ENCODE data around the gene NR3C2. TPM values are rescaled to one million over a fixed set of nuclear protein-coding genes. Genes with fewer than 3 reads are reported as not detected.

Gene NR3C2
- total RNA-seq, 1 experiment from 2014 or later: 14.2 TPM

GRCh38 chr4:148229798-148230197, 212.4 kb downstream of the NR3C2 start:
- Mint-ChIP-seq H3K4me1 (ENCODE audit: low read depth, unreplicated experiment) (no peaks in the 10 kb centered on the region), H3K9me3 (ENCODE audit: low read depth, unreplicated experiment) (no peaks in the 10 kb centered on the region), H3K4me3 (ENCODE audit: low read depth, unreplicated experiment) (no peak overlapping the region), H3K36me3 (ENCODE audit: insufficient read depth, unreplicated experiment) (no peaks in the 10 kb centered on the region), H3K27ac (ENCODE audit: unreplicated experiment) (no peak overlapping the region), H3K27me3 (ENCODE audit: unreplicated experiment) (no peaks in the 10 kb centered on the region)
- TF ChIP-seq CTCF (IDR thresholded peaks at IDR 0.05; ENCODE audit: unreplicated experiment): no peak
- intact Hi-C loops (cut with micrococcal nuclease; ENCODE audit: unreplicated experiment): no loop called here
- DNase-seq: no peak
- BruUV-seq (replicated peaks): no TSS peak
- CTCF ChIA-PET: no interaction called here

- CTCF ChIA-PET: no interaction called here
- no peaks in the 10 kb centered on the region for H3K27me3 Mint-ChIP-seq (ENCODE audit: unreplicated experiment)
- H3K27ac Mint-ChIP-seq (ENCODE audit: unreplicated experiment): no peak overlapping the region
- no peak overlapping the region for H3K4me3 Mint-ChIP-seq (ENCODE audit: low read depth, unreplicated experiment)
- no peak for DNase-seq
- H3K4me1 Mint-ChIP-seq (ENCODE audit: low read depth, unreplicated experiment): no peaks in the 10 kb centered on the region
- no peaks in the 10 kb centered on the region for H3K9me3 Mint-ChIP-seq (ENCODE audit: low read depth, unreplicated experiment)
- no TSS peak for BruUV-seq (replicated peaks)
- no peak for TF ChIP-seq CTCF (IDR thresholded peaks at IDR 0.05; ENCODE audit: unreplicated experiment)
- intact Hi-C loops (cut with micrococcal nuclease; ENCODE audit: unreplicated experiment): no loop called here
- no peaks in the 10 kb centered on the region for H3K36me3 Mint-ChIP-seq (ENCODE audit: insufficient read depth, unreplicated experiment)
Measured at GRCh38 chr4:148229028-148229427, 213.2 kb downstream of the NR3C2 start.

GRCh38 chr4:148227147-148227546, 215.1 kb downstream of the NR3C2 start:
- no peak overlapping the region for H3K27ac Mint-ChIP-seq (ENCODE audit: unreplicated experiment)
- no TSS peak for BruUV-seq (replicated peaks)
- no peaks in the 10 kb centered on the region for H3K27me3 Mint-ChIP-seq (ENCODE audit: unreplicated experiment)
- CTCF ChIA-PET: no interaction called here
- no peaks in the 10 kb centered on the region for H3K36me3 Mint-ChIP-seq (ENCODE audit: insufficient read depth, unreplicated experiment)
- H3K4me3 Mint-ChIP-seq (ENCODE audit: low read depth, unreplicated experiment): no peak overlapping the region
- H3K9me3 Mint-ChIP-seq (ENCODE audit: low read depth, unreplicated experiment): no peaks in the 10 kb centered on the region
- no peak for DNase-seq
- no peaks in the 10 kb centered on the region for H3K4me1 Mint-ChIP-seq (ENCODE audit: low read depth, unreplicated experiment)
- intact Hi-C loops (cut with micrococcal nuclease; ENCODE audit: unreplicated experiment): no loop called here
- no peak for TF ChIP-seq CTCF (IDR thresholded peaks at IDR 0.05; ENCODE audit: unreplicated experiment)

GRCh38 chr4:148226341-148226740, 215.9 kb downstream of the NR3C2 start:
- Mint-ChIP-seq H3K4me3 (ENCODE audit: low read depth, unreplicated experiment) (no peak overlapping the region), H3K27me3 (ENCODE audit: unreplicated experiment) (no peaks in the 10 kb centered on the region), H3K9me3 (ENCODE audit: low read depth, unreplicated experiment) (no peaks in the 10 kb centered on the region), H3K36me3 (ENCODE audit: insufficient read depth, unreplicated experiment) (no peaks in the 10 kb centered on the region), H3K4me1 (ENCODE audit: low read depth, unreplicated experiment) (no peaks in the 10 kb centered on the region), H3K27ac (ENCODE audit: unreplicated experiment) (no peak overlapping the region)
- BruUV-seq (replicated peaks): no TSS peak
- CTCF ChIA-PET: no interaction called here
- TF ChIP-seq CTCF (IDR thresholded peaks at IDR 0.05; ENCODE audit: unreplicated experiment): no peak
- no peak for DNase-seq
- intact Hi-C loops (cut with micrococcal nuclease; ENCODE audit: unreplicated experiment): no loop called here

GRCh38 chr4:148225639-148226038, 216.6 kb downstream of the NR3C2 start:
- BruUV-seq (replicated peaks): no TSS peak
- intact Hi-C loops (cut with micrococcal nuclease; ENCODE audit: unreplicated experiment): no loop called here
- no peak overlapping the region for H3K27ac Mint-ChIP-seq (ENCODE audit: unreplicated experiment)
- H3K9me3 Mint-ChIP-seq (ENCODE audit: low read depth, unreplicated experiment): no peaks in the 10 kb centered on the region
- no peaks in the 10 kb centered on the region for H3K4me1 Mint-ChIP-seq (ENCODE audit: low read depth, unreplicated experiment)
- CTCF ChIA-PET: no interaction called here
- H3K36me3 Mint-ChIP-seq (ENCODE audit: insufficient read depth, unreplicated experiment): no peaks in the 10 kb centered on the region
- TF ChIP-seq CTCF (IDR thresholded peaks at IDR 0.05; ENCODE audit: unreplicated experiment): no peak
- DNase-seq: no peak
- no peak overlapping the region for H3K4me3 Mint-ChIP-seq (ENCODE audit: low read depth, unreplicated experiment)
- no peaks in the 10 kb centered on the region for H3K27me3 Mint-ChIP-seq (ENCODE audit: unreplicated experiment)
